Measurements from ENCODE around the gene FUCA1.

- TF ChIP-seq CTCF (IDR thresholded peaks at IDR 0.05) (peak; percentile 9), EZH2phosphoT487 (IDR thresholded peaks at IDR 0.05) (no peak)
These were observed 69.4 kb downstream of the FUCA1 start for GRCh38 chr1:23798662-23799142.

Measured in neural progenitor cell (in vitro differentiated cells).